HepG2 (cell line): ENCODE results near the gene CARMIL1. TPM values are rescaled to one million over a fixed set of nuclear protein-coding genes. Genes with fewer than 3 reads are reported as not detected.
A peak's percentile ranks its signal among the peaks of the same experiment; 100 is the strongest.

Experiments used
- AHDC1 ChIP-seq: sonication (generic); formaldehyde crosslinking; IDR thresholded peaks from 2 replicates; pipeline ENCODE4 v1.5.1; 2020; ENCODE audit warnings: mild to moderate bottlenecking, missing genetic modification reagents, borderline replicate concordance
- GABPA ChIP-seq, 2 experiments: IDR thresholded peaks; 2 replicates each; pipeline ENCODE4 v1.6.1; 2011 to 2016; ENCODE audit warnings: low read depth in 2 of 2, low read length in 1 of 2, missing biosample characterization in 1 of 2, missing genetic modification characterization in 1 of 2
- KDM6A ChIP-seq: IDR thresholded peaks from 2 replicates; pipeline ENCODE4 v1.6.1; 2016; ENCODE audit warnings: low read depth
- MXD4 ChIP-seq: IDR thresholded peaks from 2 replicates; pipeline ENCODE4 v1.6.1; 2016; ENCODE audit warnings: mild to moderate bottlenecking, missing biosample characterization, missing genetic modification reagents
- NFIC ChIP-seq: IDR thresholded peaks from 2 replicates; pipeline ENCODE4 v1.6.1; 2012; ENCODE audit warnings: mild to moderate bottlenecking, low read length, inconsistent platforms
- POGZ ChIP-seq: sonication (generic); formaldehyde crosslinking; IDR thresholded peaks from 2 replicates; pipeline ENCODE4 v1.4.0; 2020; ENCODE audit warnings: mild to moderate bottlenecking, missing genetic modification reagents
- RFX1 ChIP-seq: fragments of 450-650 bp; IDR thresholded peaks from 2 replicates; pipeline ENCODE4 v1.6.1; 2017
- YY1 ChIP-seq: IDR thresholded peaks from 2 replicates; pipeline ENCODE4 v1.6.1; 2011; ENCODE audit warnings: low read length, low read depth, moderate library complexity, mild to moderate bottlenecking; ENCODE audit not compliant: insufficient read depth, insufficient replicate concordance
- ZMYM4 ChIP-seq: sonication (generic); formaldehyde crosslinking; IDR thresholded peaks from 2 replicates; pipeline ENCODE4 v1.8.1; 2023; ENCODE audit warnings: mild to moderate bottlenecking, missing genetic modification reagents
- ZNF256 ChIP-seq: sonication (generic); formaldehyde crosslinking; conservative IDR thresholded peaks from 2 replicates; pipeline ENCODE4 v1.4.0; 2020; ENCODE audit warnings: missing genetic modification reagents
- ZNF577 ChIP-seq: sonication (generic); formaldehyde crosslinking; IDR thresholded peaks from 2 replicates; pipeline ENCODE4 v1.4.0; 2020; ENCODE audit warnings: mild to moderate bottlenecking, low read depth, missing genetic modification reagents, borderline replicate concordance
- ZNF646 ChIP-seq: sonication (generic); formaldehyde crosslinking; IDR thresholded peaks from 2 replicates; pipeline ENCODE4 v1.9.0; 2021; ENCODE audit warnings: mild to moderate bottlenecking, missing genetic modification reagents
- ZSCAN30 ChIP-seq: sonication (generic); formaldehyde crosslinking; IDR thresholded peaks from 2 replicates; pipeline ENCODE4 v1.5.0; 2020; ENCODE audit warnings: mild to moderate bottlenecking, missing genetic modification reagents
- polyA plus RNA-seq, 8 experiments: library from polyadenylated mRNA; depleted of rRNA in 3 of 8; stranded (reverse) in 7 of 8; unstranded in 1 of 8; fragments of >200 nt; fragmentation: Illumina TruSeq in 4 of 8; extraction: Trizol in 4 of 8; gene quantifications; 2 replicates each; pipeline versions ENCODE4 v1.2.1 to v1.2.3, GENCODE V29; 2011 to 2016; ENCODE audit warnings: low read depth in 4 of 8, missing spikeins in 1 of 8, mixed read lengths in 1 of 8; ENCODE audit not compliant: insufficient read depth in 1 of 8
- total RNA-seq, 5 experiments: library from RNA; depleted of rRNA; stranded (reverse); fragments of >200 nt; fragmentation: Illumina TruSeq; extraction: Trizol; gene quantifications; 2 replicates each; pipeline ENCODE4 v1.2.3, GENCODE V29; 2016; ENCODE audit warnings: low read depth in 1 of 5
- TF ChIP-seq, protein P1 (sequence below), 2 experiments: fragments of 450-650 bp in 1 of 2; sonication (generic) in 1 of 2; formaldehyde crosslinking; IDR thresholded peaks; 2 replicates each; pipeline versions ENCODE4 v1.5.0 to v1.8.0; 2020 to 2022; ENCODE audit warnings: mild to moderate bottlenecking in 1 of 2, missing genetic modification reagents in 1 of 2

The CARMIL1 gene
- total and polyA plus RNA-seq, 2 of the 13 experiments (the other 11 are each of a cell fraction or from before 2014, with no cell fraction given): 1.8 to 2.6 TPM

GRCh38 chr6:25652007-25652515 is 372.9 kb downstream of the CARMIL1 start, which contains the start of gene SCGN (continued):
- TF ChIP-seq ZNF646 (CRISPR knock-in tag) (no peak; the same call in 1 of the 2 replicates), ZNF577 (CRISPR knock-in tag) (0 out of 2 replicates have a peak, but pooled peaks have one; percentile 51), POGZ (CRISPR knock-in tag) (peak; percentile 66), ZNF256 (peak; percentile 99), AHDC1 (CRISPR knock-in tag) (peak; percentile 75; the same call in 1 of the 2 replicates), ZMYM4 (peak; percentile 84), NFIC (no peak), KDM6A (no peak), RFX1 (no peak), GABPA (IDR thresholded peaks at IDR 0.05; ENCODE audit: low read depth, low read length) (no peak), GABPA (CRISPR knock-in tag; IDR thresholded peaks at IDR 0.05; ENCODE audit: low read depth) (no peak), YY1 (no peak), ZSCAN30 (CRISPR knock-in tag) (peak; percentile 83; the same call in 1 of the 2 replicates), MXD4 (CRISPR knock-in tag) (peak; percentile 88)
- TF ChIP-seq, protein P1, sequence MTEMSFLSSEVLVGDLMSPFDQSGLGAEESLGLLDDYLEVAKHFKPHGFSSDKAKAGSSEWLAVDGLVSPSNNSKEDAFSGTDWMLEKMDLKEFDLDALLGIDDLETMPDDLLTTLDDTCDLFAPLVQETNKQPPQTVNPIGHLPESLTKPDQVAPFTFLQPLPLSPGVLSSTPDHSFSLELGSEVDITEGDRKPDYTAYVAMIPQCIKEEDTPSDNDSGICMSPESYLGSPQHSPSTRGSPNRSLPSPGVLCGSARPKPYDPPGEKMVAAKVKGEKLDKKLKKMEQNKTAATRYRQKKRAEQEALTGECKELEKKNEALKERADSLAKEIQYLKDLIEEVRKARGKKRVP (CRISPR knock-in tag; IDR thresholded peaks at IDR 0.05): peak in 1 of 2 experiments; percentile 21; a peak in 1 of 4 replicates
